Activated CD8-positive, alpha-beta memory T cell treated with anti-CD3 and anti-CD28 coated beads for 24 hours (primary cell): Measurements from ENCODE around the gene FAM107B.

Experiments used
- DNase-seq: peaks from one replicate; pipeline ENCODE4 v3.0.0-alpha.2; 2020

Gene FAM107B

GRCh38 chr10:14571866-14572507 lies 202.7 kb downstream of the FAM107B start:
- DNase-seq = peak; percentile 81

GRCh38 chr10:14570800-14571199 lies 203.9 kb downstream of the FAM107B start:
- DNase-seq = no peak

GRCh38 chr10:14569274-14570060 lies 205.2 kb downstream of the FAM107B start:
- no peak for DNase-seq

DNA sequence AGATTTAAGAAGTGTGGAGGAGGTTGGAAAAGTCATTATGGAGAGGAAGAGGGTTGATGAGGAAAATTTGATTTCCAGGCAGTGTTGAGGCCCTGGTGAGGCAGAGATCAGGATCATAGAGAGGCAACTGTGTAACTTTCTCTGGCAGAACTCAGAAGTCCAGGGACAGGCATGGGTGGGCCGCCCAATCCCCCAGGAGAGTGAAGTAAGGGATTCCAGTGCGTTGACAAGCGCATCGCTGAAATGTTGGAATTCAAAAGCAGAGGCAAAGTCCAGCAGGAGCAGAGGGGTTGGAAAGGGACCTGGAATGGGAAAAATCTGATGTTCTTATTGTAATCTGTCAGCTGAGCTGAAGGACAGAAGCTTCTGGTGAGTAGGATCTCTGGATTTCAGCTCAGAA lies 207.3 kb downstream of the FAM107B start:
- DNase-seq = no peak

GRCh38 chr10:14566498-14566897 lies 208.2 kb downstream of the FAM107B start:
- DNase-seq = no peak

DNA sequence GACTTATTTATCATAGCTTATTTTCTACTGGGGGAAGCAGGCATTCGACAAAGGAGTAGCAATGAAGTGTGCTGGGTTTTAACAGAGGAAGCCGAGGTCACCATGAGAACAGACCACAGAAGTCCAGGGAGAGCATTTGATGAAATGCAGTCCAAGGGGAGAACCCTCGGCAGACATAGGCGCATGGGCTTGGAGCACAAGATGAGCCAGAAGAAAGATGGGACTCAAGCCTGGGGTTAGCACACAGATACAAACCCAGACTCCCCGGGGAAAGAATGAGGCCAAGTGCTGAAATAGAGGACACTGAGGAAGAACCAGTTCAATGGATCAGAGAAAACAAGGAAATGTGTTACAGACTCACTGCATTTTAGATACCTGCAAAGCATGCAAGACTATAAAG lies 209.5 kb downstream of the FAM107B start:
- DNase-seq = no peak

GRCh38 chr10:14564268-14564744 lies 210.4 kb downstream of the FAM107B start:
- DNase-seq = no peak

- no peak for DNase-seq
Observed at GRCh38 chr10:14563359-14563940, 211.2 kb downstream of the FAM107B start.

DNA sequence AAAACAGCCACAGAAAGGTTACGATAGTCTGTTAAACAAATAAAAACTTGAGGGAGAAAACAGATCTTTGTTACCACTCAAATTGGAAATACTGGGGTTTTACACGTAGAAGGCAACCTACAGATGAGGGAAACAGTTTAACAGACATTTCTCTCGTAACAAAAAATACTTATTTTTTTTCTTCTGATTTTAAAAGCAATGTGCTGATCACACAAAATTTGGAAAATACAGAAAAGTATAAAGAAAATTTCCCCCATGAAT lies 211.7 kb downstream of the FAM107B start:
- no peak for DNase-seq

- no peak for DNase-seq
Observed at GRCh38 chr10:14562218-14563075, 212.2 kb downstream of the FAM107B start.

GRCh38 chr10:14560791-14561765 lies 213.6 kb downstream of the FAM107B start:
- no peak for DNase-seq

DNA sequence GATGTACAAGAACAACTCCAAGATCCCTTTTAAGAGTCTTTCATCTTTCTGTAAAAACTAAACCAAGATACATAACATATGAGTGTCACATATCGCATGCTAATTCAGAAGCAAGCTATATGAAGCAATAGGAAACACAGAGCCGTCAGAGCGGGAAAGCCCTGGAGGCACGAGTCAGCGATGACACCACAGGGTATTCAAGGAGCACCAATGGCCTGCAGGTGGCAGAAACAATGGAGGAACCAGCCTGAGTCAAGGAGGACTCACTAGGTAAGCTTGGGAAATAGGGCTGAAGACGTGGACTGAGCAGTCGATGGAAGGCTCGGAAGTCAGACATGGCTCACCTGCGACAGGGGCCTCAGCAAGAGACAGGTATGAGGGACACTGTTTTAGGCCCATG lies 214.4 kb downstream of the FAM107B start:
- DNase-seq = no peak

GRCh38 chr10:14558025-14558424 lies 216.7 kb downstream of the FAM107B start:
- DNase-seq = no peak

DNA sequence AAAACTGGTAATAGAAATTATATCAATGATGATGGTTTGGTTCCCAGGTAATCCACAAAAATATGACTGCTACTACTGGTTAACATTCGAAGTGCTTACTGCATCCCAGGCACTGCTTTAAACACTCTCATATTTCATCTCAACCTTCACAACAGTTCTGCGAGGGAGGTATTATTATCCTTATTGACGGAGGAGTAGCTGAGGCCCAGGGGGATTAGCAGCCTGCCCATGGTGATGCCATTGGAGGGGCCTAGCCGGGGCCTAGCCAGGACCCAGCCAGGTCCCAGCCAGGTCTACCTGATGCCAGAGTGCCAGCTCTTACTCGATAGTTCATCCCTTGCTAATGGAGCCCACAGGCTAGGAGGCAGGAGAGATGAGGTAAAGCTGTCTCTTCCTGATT lies 217.1 kb downstream of the FAM107B start:
- no peak for DNase-seq

DNA sequence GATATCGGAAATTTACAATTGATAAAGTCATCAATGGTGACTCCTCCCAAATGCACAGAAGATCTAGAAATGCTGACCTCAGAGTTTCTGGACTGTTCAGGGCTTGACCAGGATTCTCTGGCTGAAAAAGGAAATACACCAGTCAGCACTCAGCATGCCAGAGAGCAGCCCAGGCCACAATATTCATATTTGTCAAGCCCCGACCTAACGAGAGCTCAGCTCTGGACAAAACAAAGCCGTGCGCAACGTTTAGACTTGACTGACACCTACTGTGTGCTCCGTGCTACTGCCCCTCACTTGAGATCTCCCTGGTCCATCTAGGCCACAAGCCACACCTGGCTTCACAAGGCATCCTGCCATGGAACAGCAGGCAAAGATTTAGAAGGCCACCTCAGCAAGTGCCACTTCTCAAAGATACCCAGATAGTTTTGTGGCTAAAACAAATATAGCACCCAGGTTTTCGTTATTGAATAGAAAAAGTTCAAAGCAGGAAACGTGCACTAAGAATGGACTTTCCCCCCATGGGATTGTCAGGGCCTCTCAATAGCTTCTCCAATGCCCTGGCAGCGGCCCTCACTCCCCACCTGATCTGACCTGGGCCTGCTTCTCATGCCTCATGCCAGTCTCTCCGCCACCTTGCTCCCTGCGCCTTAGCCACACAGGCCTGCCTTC lies 218.3 kb downstream of the FAM107B start:
- DNase-seq = no peak

- DNase-seq = no peak
Observed at GRCh38 chr10:14555807-14556206, 218.9 kb downstream of the FAM107B start.

DNA sequence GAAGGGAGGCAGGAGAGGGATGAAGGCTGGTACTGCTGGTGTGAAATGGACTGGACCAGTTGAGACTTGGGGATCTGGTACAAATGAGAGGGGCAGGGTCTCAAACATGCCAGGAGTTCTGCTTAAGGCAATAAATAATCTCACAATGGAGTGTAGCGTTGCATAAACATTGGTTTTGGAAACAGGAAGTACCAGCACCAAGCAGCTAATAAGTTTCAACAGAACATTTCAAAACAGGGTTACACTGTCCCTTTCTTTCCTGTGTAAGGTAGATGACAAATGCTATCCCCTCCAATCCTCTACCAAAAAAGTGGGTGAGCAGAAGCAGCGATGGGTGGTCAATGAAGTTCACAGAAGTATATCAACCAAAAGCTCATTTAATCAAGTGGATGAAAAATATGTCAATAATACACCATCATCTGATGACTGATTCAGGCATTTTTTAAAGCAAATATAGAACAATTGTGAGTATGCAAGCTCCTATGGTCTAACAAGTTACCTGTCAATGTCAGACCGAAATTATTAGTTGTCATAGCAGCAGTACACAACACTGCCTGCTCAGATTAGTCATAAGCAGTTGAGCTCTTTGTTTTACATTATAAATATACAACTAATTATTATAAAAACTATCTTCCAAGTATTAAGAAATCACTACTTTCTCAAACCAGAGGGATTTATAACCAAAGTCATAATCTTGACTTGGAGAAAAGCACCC lies 220.0 kb downstream of the FAM107B start:
- DNase-seq = no peak

- DNase-seq = no peak
Observed at GRCh38 chr10:14554091-14554490, 220.6 kb downstream of the FAM107B start.

DNA sequence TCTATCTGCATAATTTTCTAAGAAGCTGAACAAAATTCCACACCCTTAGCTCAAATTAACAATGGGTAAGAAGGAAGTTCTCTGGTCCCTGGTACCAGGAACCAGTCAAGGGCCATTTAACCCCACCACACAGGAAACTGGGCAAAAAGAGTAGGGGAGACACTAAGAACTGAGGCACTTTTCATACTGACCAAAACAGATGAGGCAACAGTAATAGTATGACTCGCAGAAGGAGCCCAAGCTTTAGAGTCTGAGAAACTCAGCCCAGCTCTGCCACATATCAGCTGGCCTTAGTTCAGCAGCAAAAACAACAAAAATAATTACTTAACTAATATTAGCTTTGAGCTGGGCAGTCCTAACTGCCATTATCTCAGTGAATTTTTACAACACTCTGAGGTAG lies 221.2 kb downstream of the FAM107B start:
- no peak for DNase-seq

DNA sequence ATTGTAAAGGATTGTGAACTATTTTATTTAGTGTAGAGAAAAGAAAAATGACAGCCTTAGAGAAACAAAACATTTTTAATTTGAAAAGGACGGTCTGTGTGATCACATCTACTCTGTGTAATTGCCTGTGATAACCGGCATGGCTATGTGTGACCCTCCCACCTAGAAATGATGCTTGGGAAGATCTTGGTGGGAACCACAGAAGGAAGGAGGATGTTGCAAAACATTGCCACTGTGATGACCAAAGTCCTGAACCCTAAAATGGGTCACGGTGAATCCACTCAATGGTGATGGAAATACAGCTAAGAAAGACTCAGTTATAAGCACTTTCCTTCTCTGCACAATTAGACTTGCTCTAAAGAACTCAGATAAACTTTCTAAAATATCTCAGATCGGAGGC lies 222.7 kb downstream of the FAM107B start:
- no peak for DNase-seq

DNA sequence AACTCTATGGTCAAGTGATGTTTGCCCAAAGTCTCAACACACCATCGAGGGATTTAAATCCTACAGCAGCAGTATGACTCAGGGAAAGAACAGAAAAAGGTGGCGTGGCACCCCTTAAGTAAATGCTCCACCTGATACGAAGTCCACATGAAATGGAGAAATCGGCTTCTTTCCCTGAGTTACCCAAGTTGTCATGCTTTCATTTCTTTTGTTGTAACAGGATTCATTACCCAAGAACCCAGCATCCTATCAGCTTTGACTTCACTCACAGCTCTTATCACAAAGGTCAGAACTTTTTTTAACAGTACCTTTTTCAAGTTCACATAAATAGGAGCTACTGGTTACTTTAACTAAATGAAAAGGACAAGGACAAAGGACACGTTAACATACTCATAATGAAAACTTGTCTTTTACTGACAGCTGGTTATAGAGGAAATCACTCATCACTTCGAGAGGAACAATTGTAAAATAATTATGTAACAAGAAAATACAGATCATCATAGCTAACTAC lies 224.2 kb downstream of the FAM107B start:
- DNase-seq = no peak
